ENCODE measurements around the gene STAB2.

The STAB2 gene

GRCh38 chr12:103588680-103589079 lies 1.6 kb downstream of the STAB2 start:
- no peak for DNase-seq (ENCODE audit: low read depth)

GRCh38 chr12:103589517-103589916 lies 2.4 kb downstream of the STAB2 start:
- DNase-seq (ENCODE audit: low read depth) = no peak

DNA sequence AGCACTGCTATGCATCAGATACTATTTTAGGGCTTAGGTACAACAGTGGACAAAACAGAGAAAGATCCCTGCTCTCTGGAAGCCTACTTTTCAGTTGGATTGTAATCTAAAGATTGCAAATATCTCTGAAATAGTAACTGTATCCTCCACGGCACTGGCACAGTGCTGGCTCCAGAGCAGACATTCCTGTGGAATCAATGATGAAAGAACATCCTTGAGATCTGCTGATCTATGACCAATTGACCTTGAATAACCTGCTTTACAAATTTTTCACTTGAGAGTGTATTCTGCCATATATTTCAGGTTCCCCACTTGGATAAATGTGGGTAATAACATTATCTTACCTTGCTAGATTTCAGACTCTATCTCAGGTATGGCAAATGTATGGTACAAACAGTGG lies 3.2 kb downstream of the STAB2 start:
- DNase-seq (ENCODE audit: low read depth) = no peak

GRCh38 chr12:103596981-103597380 lies 9.9 kb downstream of the STAB2 start:
- DNase-seq (ENCODE audit: low read depth) = no peak

DNA sequence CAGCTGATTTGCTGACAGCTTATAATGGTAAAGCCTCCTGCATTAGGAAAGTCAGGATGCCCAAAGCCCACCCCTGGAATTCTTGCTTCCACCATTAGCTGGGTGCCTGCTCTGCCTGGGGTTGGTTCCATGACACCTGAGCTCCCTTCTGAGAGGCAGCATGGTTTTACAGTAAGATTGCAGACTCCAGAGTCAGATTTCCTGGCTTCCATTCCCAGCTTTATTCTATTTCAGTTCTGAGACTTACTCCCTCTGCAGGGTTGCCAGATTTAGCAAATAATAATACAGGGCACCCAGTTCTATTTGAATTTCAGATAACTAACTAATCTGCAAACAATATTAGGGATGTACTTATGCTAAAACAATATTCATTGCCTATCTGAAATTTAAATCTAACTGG lies 12.2 kb downstream of the STAB2 start:
- no peak for DNase-seq (ENCODE audit: low read depth)

GRCh38 chr12:103600967-103601728 lies 14.1 kb downstream of the STAB2 start:
- no peak for DNase-seq (ENCODE audit: low read depth)

DNA sequence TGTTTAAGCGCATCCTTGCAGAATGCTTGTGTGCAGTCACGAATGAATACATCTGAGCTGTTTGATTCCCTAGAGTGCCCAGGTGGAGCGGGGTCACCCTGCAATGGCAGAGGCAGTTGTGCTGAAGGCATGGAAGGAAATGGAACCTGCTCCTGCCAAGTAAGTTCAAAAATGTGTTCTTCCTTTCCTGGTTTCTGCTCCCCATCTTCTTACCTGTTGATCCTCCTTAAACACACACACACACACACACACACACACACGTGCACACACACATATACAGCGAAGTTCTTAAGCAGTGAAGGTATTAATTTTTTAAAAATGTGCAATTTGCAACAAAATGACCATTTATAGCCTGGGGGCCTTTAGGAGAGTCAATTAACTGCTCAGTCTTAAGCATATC lies 33.3 kb downstream of the STAB2 start:
- DNase-seq (ENCODE audit: low read depth) = no peak

- no peak for DNase-seq (ENCODE audit: low read depth)
Observed at GRCh38 chr12:103623716-103624115, 36.6 kb downstream of the STAB2 start.

DNA sequence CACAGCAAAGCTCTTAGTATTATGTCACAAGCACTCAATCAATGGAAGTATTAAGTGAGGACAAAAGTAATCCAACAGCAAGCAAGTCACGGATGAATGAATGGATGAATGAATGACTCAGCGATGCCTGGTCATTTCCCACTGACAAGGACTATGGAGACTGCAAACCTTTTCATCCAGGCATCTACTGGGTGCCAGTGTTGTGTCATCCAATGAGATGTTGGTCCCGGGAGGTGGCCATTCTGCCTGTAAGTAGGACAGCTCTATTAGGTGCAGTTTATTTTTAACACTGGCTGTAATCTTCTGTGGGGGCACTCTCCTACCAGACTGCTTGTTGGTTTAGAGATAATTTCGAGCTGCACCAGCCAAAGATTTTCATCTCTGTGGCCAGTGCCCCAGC lies 39.4 kb downstream of the STAB2 start:
- no peak for DNase-seq (ENCODE audit: low read depth)

- no peak for DNase-seq (ENCODE audit: low read depth)
Observed at GRCh38 chr12:103627189-103627855, 40.2 kb downstream of the STAB2 start.

GRCh38 chr12:103632554-103633216 lies 45.6 kb downstream of the STAB2 start:
- DNase-seq (ENCODE audit: low read depth) = no peak

- no peak for DNase-seq (ENCODE audit: low read depth)
Observed at GRCh38 chr12:103634732-103635131, 47.7 kb downstream of the STAB2 start.

DNA sequence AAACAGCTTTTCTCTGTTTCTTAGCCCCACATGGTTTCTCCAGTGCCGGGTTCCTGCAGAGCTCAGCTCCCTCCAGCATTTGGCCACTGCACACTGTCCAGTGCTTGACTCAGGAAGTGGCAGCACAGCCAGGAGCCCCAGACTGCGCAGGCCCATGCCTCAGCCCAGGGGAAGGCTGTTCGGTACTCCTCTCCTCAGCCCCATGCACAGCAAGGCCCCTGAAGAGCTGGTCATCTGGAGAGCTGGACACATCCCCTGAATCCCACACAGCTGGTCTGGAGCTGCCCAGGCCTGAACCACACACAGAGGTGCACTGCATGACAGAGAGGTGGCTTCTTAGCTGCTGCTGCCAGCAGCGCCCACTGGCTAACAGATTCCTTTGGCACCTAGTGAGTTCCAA lies 48.3 kb downstream of the STAB2 start:
- DNase-seq (ENCODE audit: low read depth) = no peak

DNA sequence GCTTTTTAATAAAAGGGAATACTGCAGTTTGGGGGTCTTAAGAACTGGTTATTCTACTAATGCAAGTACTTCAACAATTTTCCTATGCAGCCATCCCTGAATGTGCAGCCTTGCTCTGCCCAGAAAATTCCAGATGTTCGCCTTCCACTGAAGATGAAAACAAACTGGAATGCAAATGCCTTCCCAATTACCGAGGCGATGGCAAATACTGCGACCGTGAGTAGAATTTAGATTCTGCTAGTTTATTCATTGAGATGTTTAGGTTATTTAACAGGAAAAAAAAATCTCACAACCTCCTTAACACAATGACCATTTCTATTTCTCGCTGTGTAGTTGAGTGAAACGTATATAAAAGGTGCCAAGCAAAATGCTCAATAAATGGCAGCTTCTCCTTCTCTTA lies 49.9 kb downstream of the STAB2 start:
- no peak for DNase-seq (ENCODE audit: low read depth)

DNA sequence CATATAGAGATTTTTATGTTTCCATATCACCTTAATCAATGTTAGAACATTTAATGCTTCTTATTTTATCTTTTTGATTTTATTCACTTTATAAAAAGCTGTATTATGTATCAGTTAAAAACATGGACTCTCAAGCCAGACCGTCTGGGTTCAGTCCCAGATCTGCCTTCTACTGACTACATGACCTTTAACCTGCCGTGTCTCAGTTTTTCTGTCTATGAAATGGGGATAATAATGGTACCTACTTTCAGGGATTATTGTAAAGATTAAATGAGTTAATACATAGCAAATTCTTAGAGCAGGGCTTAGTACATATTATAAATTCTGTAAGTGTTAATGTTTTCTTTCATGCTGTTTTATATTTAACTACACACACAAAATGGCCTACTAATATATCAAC lies 50.4 kb downstream of the STAB2 start:
- no peak for DNase-seq (ENCODE audit: low read depth)

DNA sequence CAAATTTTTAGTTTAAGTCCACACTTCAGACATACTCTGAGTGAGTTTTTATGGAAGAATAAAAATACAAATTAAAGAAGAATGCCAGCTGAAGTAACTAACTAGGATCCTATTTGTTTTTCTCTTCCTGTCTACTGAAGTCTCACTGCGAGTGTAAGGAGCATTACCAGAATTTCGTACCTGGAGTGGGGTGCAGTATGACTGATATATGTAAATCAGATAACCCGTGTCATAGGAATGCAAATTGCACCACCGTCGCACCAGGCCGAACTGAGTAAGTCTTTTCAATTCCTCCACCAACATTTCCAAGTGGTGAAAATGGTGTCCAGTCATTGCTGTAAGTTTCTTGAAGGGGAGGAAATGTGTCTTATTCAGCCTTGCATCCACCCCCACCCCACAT lies 52.9 kb downstream of the STAB2 start:
- no peak for DNase-seq (ENCODE audit: low read depth)

DNA sequence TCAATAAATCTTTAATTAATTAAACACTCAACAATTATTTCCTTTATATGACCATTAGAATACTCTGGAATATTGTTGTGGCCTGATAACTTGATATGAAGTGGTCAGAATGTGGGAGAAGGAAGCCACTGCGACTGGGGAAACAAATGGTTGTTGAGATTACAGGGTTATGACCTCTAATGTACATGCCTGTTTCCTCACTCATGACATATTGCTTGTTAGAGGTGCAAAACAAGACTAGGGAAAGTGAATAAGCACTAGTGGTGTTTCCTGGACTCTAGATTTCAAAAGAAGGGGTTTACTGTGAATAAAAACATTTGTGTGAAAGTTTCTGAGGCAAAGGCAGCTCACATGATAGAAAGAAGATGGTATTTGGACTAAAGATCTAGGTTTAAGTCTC lies 53.3 kb downstream of the STAB2 start:
- no peak for DNase-seq (ENCODE audit: low read depth)

GRCh38 chr12:103640831-103641230 lies 53.8 kb downstream of the STAB2 start:
- no peak for DNase-seq (ENCODE audit: low read depth)

DNA sequence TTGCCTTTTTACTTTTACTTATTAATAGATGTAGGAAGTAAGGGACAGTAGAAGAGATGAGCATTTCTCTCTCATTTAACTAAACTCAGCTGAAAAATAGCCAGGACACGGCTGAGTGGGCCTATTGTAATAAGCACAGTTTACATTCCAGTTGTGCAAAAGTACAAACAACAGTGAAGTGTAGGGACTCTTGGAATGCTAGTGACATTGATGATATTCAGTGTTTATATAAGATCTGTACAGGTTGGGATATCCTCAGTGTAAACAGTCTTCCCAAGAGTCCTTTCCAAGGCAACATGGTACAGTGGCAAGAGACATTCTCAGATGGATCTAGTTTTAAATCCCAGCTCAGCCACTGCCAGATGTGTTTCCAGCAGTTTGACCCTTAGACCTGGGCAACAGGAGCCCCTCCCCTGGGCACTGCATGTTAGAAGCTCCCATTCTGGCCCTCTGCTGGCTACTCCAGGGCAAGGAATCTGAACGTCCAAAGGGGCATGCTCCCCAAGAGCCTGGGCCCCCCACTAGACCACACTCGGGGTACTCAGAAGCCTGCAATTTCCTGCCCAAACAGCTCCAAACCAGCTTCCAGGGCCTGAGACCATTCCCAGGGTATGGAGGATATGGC lies 55.3 kb downstream of the STAB2 start:
- no peak for DNase-seq (ENCODE audit: low read depth)

GRCh38 chr12:103645202-103645601 lies 58.1 kb downstream of the STAB2 start:
- no peak for DNase-seq (ENCODE audit: low read depth)

DNA sequence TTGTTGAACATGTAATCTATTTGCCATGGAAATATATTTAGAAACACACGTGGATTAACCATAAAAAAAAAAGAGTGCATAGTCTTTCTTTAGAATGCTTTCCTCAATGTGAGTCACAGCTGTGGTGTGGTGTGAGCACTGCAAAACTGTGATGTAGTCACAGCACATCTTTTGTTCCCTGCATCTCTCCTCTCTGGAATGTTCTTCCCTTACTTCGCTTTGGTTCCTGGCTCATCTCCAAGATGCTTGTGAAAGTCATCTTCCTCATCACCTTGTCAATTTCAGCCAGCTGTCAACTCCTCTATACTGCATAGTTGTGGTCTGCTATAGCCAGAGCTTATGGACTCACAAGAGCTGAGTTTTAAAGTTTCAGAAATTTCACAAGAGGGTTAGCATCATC lies 60.2 kb downstream of the STAB2 start:
- DNase-seq (ENCODE audit: low read depth) = no peak

DNA sequence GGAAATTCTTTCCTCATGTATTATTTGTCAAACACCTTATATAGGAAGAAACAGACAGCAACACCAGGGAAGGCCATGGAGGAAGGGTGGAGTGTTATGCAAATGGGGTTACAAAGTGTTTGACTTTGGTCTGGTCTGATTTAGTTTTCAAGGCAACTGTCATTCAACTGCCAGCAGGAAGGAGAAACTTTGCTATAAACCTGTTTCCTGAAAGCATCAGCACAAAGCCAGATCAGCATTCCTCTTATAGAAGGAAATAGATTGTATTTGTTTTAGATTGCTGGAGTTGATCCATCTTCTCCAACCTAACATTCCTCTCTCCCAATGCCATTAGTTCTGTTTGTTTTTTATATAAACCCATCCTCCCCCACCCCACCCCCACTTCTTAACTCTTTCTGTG lies 65.7 kb downstream of the STAB2 start:
- DNase-seq (ENCODE audit: low read depth) = no peak

Data from activated T-helper 1 cell treated with Interleukin-2 at 50 U/mL for 16 hours (primary cell).